ENCODE results near the gene ZNF396. TPM values are rescaled to one million over a fixed set of nuclear protein-coding genes. Genes with fewer than 3 reads are reported as not detected.
A peak's percentile ranks its signal among the peaks of the same experiment; 100 is the strongest.

ZNF396 gene
- total RNA-seq, 1 donor from 2014 or later, result 4.1 TPM

GRCh38 chr18:35389095-35389618 lies 12.0 kb upstream of the ZNF396 start:
- intact Hi-C loops (cut with DNase I), result no loop called here
- ATAC-seq, result peak; percentile 94
- no peak for DNase-seq (ENCODE audit: low spot score)

- ATAC-seq, result no peak
- no peak for DNase-seq (ENCODE audit: low spot score)
- intact Hi-C loops (cut with DNase I), result no loop called here
These were observed 10.0 kb upstream of the ZNF396 start for GRCh38 chr18:35387152-35387571.

- intact Hi-C loops (cut with DNase I), result no loop called here
- DNase-seq (ENCODE audit: low spot score) (peak; percentile 74), ATAC-seq (peak; percentile 77)
These were observed 9.5 kb upstream of the ZNF396 start for GRCh38 chr18:35386600-35387100.

- ATAC-seq, result no peak
- no peak for DNase-seq (ENCODE audit: low spot score)
These were observed 6.0 kb upstream of the ZNF396 start for GRCh38 chr18:35383136-35383535.

GRCh38 chr18:35379421-35379820 lies 2.3 kb upstream of the ZNF396 start:
- intact Hi-C loops (cut with DNase I), result no loop called here
- DNase-seq (ENCODE audit: low spot score), result no peak
- ATAC-seq, result no peak

More at GRCh38 chr18:35383136-35383535, 6.0 kb upstream of the ZNF396 start:
- intact Hi-C loops (cut with DNase I), result no loop called here

- peak; percentile 27 for ATAC-seq
- intact Hi-C loops (cut with DNase I), result no loop called here
- DNase-seq (ENCODE audit: low spot score), result no peak
These were observed 1.4 kb upstream of the ZNF396 start for GRCh38 chr18:35378574-35378896.

- ATAC-seq, result peak; percentile 34
- intact Hi-C loops (cut with DNase I), result no loop called here
- no peak for DNase-seq (ENCODE audit: low spot score)
These were observed 887 bp upstream of the ZNF396 start for GRCh38 chr18:35377875-35378573.

GRCh38 chr18:35376393-35376741 lies 770 bp downstream of the ZNF396 start:
- intact Hi-C loops (cut with DNase I), result no loop called here
- ATAC-seq (peak; percentile 35), DNase-seq (ENCODE audit: low spot score) (no peak)

GRCh38 chr18:35374708-35375107 lies 2.4 kb downstream of the ZNF396 start:
- ATAC-seq, result no peak
- no peak for DNase-seq (ENCODE audit: low spot score)
- intact Hi-C loops (cut with DNase I), result no loop called here

- DNase-seq (ENCODE audit: low spot score) (no peak), ATAC-seq (no peak)
- intact Hi-C loops (cut with DNase I), result no loop called here
These were observed 5.5 kb downstream of the ZNF396 start for GRCh38 chr18:35371412-35372195.

- intact Hi-C loops (cut with DNase I), result no loop called here
- ATAC-seq (no peak), DNase-seq (ENCODE audit: low spot score) (no peak)
These were observed 8.0 kb downstream of the ZNF396 start for GRCh38 chr18:35369126-35369525.

- no peak for ATAC-seq
- DNase-seq (ENCODE audit: low spot score), result no peak
- intact Hi-C loops (cut with DNase I), result no loop called here
These were observed 8.5 kb downstream of the ZNF396 start for GRCh38 chr18:35368595-35368994.

- intact Hi-C loops (cut with DNase I), result no loop called here
These were observed 14.6 kb downstream of the ZNF396 start for GRCh38 chr18:35362531-35362930.

GRCh38 chr18:35361570-35362321 lies 15.4 kb downstream of the ZNF396 start:
- no peak for ATAC-seq
- DNase-seq (ENCODE audit: low spot score), result no peak
- intact Hi-C loops (cut with DNase I), result no loop called here

More at GRCh38 chr18:35362531-35362930, 14.6 kb downstream of the ZNF396 start:
- ATAC-seq, result no peak
- no peak for DNase-seq (ENCODE audit: low spot score)

- ATAC-seq (peak; percentile 98), DNase-seq (ENCODE audit: low spot score) (peak; percentile 82)
- intact Hi-C loops (cut with DNase I), result no loop called here
These were observed 22.0 kb downstream of the ZNF396 start for GRCh38 chr18:35355140-35355618.

- intact Hi-C loops (cut with DNase I), result no loop called here
- DNase-seq (ENCODE audit: low spot score), result no peak
- ATAC-seq, result no peak
These were observed 24.4 kb downstream of the ZNF396 start for GRCh38 chr18:35352778-35353177.

GRCh38 chr18:35352283-35352682 lies 24.9 kb downstream of the ZNF396 start:
- no peak for ATAC-seq
- no peak for DNase-seq (ENCODE audit: low spot score)
- intact Hi-C loops (cut with DNase I), result no loop called here

GRCh38 chr18:35348001-35348400 lies 29.1 kb downstream of the ZNF396 start:
- ATAC-seq, result no peak
- intact Hi-C loops (cut with DNase I), result no loop called here
- DNase-seq (ENCODE audit: low spot score), result no peak

- ATAC-seq, result no peak
- intact Hi-C loops (cut with DNase I), result no loop called here
- DNase-seq (ENCODE audit: low spot score), result no peak
These were observed 31.2 kb downstream of the ZNF396 start for GRCh38 chr18:35345950-35346349.

Data from sciatic nerve (tissue), 2 donors.